Measurements from ENCODE around the gene SSBP3. TPM values are rescaled to one million over a fixed set of nuclear protein-coding genes. Genes with fewer than 3 reads are reported as not detected.

The SSBP3 gene
- total RNA-seq, 4 donors from 2014 or later, result 32.0 to 70.2 (median 60.3) TPM

- H3K4me1 ChIP-seq, result peaks cover 0 to 69% (median 52%) of the 10 kb centered on the region in 4 donors
- no peak for DNase-seq (ENCODE audit: low spot score in 2 of 2)
- H3K9me3 ChIP-seq, result no peaks in the 10 kb centered on the region
- H3K27ac ChIP-seq, result peak overlapping the region in 3 of 4 donors; percentile 43 to 77 (median 66)
- no peaks in the 10 kb centered on the region for H3K27me3 ChIP-seq
- TF ChIP-seq POLR2A (IDR thresholded peaks at IDR 0.05), result no peak
- TF ChIP-seq CTCF (IDR thresholded peaks at IDR 0.05), result no peak
- TF ChIP-seq EP300 (IDR thresholded peaks at IDR 0.05), result no peak
- 65 to 75% methylated on average over 6 of the region's 6 CpGs for WGBS, 2 donors
- no peak overlapping the region for H3K4me3 ChIP-seq
- H3K36me3 ChIP-seq, result no peaks in the 10 kb centered on the region
Measured at GRCh38 chr1:54323324-54323739, 82.9 kb downstream of the SSBP3 start.

- no peaks in the 10 kb centered on the region for H3K36me3 ChIP-seq
- H3K9me3 ChIP-seq, result no peaks in the 10 kb centered on the region
- TF ChIP-seq EP300 (IDR thresholded peaks at IDR 0.05) (no peak), CTCF (IDR thresholded peaks at IDR 0.05) (no peak), POLR2A (IDR thresholded peaks at IDR 0.05) (no peak)
- no peak overlapping the region for H3K27ac ChIP-seq
- H3K4me1 ChIP-seq, result peaks cover 0 to 38% (median 14%) of the 10 kb centered on the region in 4 donors
- DNase-seq (ENCODE audit: low spot score in 2 of 2), result no peak
- 89 to 93% methylated on average over 4 of the region's 4 CpGs for WGBS, 2 donors
- no peaks in the 10 kb centered on the region for H3K27me3 ChIP-seq
- no peak overlapping the region for H3K4me3 ChIP-seq
Measured at GRCh38 chr1:54318246-54318814, 87.9 kb downstream of the SSBP3 start.

GRCh38 chr1:54317084-54317483, 89.1 kb downstream of the SSBP3 start:
- Histone ChIP-seq H3K36me3 (no peaks in the 10 kb centered on the region), H3K4me3 (no peak overlapping the region), H3K27ac (no peak overlapping the region), H3K27me3 (no peaks in the 10 kb centered on the region), H3K4me1 (peaks cover 0 to 38% (median 18%) of the 10 kb centered on the region in 4 donors), H3K9me3 (no peaks in the 10 kb centered on the region)
- 94 to 96% methylated on average over 7 of the region's 7 CpGs for WGBS, 2 donors
- TF ChIP-seq EP300 (IDR thresholded peaks at IDR 0.05) (no peak), POLR2A (IDR thresholded peaks at IDR 0.05) (no peak), CTCF (IDR thresholded peaks at IDR 0.05) (no peak)
- DNase-seq (ENCODE audit: low spot score in 2 of 2), result no peak

- Histone ChIP-seq H3K27me3 (no peaks in the 10 kb centered on the region), H3K27ac (peak overlapping the region in 2 of 4 donors; percentile 30 to 84), H3K9me3 (no peaks in the 10 kb centered on the region), H3K4me1 (peaks cover 0 to 50% (median 28%) of the 10 kb centered on the region in 4 donors), H3K4me3 (no peak overlapping the region), H3K36me3 (no peaks in the 10 kb centered on the region)
- DNase-seq (ENCODE audit: low spot score in 2 of 2), result no peak
- WGBS, 2 donors, result 81 to 92% methylated on average over 4 of the region's 4 CpGs
- TF ChIP-seq CTCF (IDR thresholded peaks at IDR 0.05), result no peak
Measured at GRCh38 chr1:54315099-54315498, 91.1 kb downstream of the SSBP3 start.

GRCh38 chr1:54314696-54315095, 91.5 kb downstream of the SSBP3 start:
- peak overlapping the region in 2 of 4 donors; percentile 30 to 84 for H3K27ac ChIP-seq
- peaks cover 0 to 54% (median 32%) of the 10 kb centered on the region in 4 donors for H3K4me1 ChIP-seq
- no peaks in the 10 kb centered on the region for H3K9me3 ChIP-seq
- no peak for TF ChIP-seq CTCF (IDR thresholded peaks at IDR 0.05)
- no peak for TF ChIP-seq EP300 (IDR thresholded peaks at IDR 0.05)
- no peak for TF ChIP-seq POLR2A (IDR thresholded peaks at IDR 0.05)
- H3K4me3 ChIP-seq, result no peak overlapping the region
- H3K36me3 ChIP-seq, result no peaks in the 10 kb centered on the region
- 56 to 59% methylated on average over 6 of the region's 6 CpGs for WGBS, 2 donors
- H3K27me3 ChIP-seq, result no peaks in the 10 kb centered on the region
- no peak for DNase-seq (ENCODE audit: low spot score in 2 of 2)

Data from tibial nerve (tissue), 4 donors.